Stimulated activated CD4-positive, alpha-beta T cell treated with anti-CD3 and anti-CD28 coated beads, Interleukin-2, amount 100 ng/mL, for 24 hours (primary cell): ENCODE results near the gene NADSYN1.
"Not testable (repeated sequence)": the region's sequence is repeated elsewhere in the genome, so short reads cannot be mapped to it uniquely, and the experiment has no call there.

Experiments
- DNase-seq, 2 donors: peaks; one replicate each; pipeline ENCODE4 v3.0.0-alpha.2; 2020

NADSYN1 gene

DNA sequence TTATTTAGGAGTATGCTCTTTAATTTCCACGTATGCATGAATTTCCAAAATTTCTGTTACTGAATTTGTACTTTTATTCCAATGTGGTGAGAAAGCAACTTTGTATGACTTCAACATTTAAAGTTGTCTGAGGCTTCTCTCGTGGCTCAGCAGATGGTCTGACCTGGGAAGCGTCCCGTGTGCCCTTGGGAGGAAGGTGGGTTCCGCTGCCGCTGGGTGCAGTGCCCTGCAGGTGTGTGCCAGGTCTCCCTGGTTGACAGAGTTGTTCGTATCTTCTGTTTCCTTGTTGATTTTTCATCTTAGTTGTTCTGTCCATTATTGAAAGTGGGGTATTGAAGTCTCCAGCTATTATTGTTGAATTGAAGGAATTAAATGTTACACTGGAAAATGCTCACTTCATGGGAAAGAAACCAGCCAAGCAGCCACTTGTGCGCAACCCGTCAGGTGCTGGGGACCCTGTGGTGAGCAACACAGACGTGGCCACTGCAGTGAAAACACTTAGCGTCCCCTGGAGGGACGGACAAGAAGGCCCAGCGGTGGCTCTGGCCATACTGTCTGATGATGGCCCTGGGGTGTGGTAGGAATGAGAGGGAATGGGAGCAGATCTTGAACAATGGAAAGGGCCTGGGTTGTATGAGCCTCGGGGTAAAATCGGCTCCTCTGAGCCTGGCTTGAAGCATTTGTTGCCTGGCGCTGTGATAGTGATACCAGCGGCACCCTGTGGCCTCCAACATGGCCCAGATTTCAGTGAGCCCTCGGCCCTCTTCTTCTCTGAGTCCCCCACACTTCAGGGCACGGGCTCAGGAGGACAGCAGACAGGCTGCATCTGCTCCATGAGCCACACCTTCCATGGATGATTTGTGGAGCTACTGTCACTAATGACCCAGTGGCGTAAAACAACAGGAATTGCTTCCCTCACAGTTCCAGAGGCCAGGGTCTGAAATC, 42.6 kb downstream of the NADSYN1 start:
- DNase-seq = no peak

DNA sequence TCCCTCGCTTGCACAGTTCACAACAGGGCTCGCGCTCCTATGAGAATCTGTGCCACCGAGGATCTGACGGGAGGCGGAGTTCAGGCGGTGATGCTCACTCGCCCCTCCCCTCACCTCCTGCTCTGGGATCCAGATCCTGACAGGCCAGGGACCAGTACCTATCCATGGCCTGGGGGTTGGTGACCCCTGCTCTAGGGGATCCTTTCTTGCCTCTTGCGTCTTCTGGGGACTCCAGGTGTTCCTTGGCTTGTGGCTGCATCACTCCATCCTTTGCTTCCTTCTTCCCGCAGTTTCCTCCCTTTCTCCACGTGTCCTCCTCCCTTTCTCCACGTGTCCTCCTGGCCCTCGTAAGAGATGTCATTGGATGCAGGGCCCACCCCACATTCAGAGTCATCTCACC, 43.4 kb downstream of the NADSYN1 start:
- DNase-seq = no peak

DNA sequence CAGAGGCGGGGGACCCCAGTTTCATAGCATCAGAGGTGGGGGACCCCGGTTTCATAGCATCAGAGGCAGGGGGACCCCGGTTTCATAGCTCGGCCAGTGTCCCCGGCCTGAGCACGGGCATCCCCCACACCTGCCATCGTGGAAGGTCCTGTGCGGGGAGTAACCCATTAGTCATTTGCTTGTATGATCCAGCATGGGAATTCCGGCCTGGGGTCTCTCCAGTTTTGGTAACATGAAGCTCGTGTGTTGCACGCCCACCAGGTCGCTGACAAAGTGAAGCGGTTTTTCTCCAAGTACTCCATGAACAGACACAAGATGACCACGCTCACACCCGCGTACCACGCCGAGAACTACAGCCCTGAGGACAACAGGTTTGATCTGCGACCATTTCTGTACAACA, 45.1 kb downstream of the NADSYN1 start:
- no peak for DNase-seq

DNA sequence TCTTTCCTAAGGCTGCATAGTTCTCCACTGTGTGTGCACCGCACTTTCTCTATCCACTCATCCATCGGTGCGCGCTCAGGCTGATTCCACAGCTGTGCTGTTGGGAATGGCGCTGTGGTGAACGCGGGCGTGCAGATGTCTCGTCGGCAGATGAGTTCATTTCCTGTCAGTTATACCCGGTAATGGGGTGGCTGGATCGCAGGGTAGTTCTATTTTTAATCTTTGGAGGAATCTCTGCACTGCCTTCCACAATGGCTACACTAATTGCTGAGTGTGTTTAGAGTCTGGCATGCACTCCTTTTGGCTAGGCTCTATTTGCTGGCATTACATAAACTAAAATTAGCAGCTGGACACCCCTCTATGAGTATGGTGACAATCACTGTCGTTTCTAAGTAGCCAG, 46.1 kb downstream of the NADSYN1 start:
- no peak for DNase-seq

DNA sequence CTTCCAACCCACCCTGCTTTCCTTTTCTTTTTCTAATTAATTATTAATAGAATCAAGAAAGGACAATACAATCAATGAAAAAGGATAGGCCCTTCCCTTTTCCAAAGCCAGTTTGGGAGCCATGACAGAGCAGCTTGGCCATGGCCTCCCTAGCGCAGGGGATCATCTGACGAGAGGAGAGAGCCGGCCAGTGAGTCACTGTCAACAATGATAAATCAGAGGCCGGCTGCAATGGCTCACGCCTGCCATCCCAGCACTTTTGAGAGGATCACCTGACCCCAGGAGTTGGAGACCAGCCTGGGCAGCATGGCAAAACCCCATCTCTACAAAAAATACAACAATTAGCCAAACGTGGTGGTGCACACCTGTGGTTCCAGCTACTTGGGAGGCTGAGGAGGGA, 46.5 kb downstream of the NADSYN1 start:
- no peak for DNase-seq

DNA sequence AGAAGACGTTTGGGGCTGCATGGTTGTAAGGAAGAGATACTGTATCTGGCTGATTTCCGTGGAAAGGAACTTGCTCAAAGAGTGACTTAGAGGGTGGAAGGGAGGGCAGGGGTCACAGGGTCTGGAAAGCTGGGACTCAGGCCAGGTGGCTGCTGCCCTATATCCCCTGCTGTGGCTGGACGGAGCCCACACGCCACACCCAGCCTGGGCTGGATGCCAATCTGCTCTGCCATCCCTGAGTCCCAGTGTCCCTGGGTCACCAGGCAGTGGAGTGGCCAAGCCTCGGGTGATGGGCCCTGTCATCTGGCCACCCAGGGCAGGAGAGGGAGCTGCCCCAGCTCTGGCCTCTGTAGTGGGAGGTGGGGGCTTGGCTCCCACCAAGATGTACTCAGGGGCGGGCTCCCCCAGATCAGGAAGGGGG, 47.6 kb downstream of the NADSYN1 start:
- no peak for DNase-seq

DNA sequence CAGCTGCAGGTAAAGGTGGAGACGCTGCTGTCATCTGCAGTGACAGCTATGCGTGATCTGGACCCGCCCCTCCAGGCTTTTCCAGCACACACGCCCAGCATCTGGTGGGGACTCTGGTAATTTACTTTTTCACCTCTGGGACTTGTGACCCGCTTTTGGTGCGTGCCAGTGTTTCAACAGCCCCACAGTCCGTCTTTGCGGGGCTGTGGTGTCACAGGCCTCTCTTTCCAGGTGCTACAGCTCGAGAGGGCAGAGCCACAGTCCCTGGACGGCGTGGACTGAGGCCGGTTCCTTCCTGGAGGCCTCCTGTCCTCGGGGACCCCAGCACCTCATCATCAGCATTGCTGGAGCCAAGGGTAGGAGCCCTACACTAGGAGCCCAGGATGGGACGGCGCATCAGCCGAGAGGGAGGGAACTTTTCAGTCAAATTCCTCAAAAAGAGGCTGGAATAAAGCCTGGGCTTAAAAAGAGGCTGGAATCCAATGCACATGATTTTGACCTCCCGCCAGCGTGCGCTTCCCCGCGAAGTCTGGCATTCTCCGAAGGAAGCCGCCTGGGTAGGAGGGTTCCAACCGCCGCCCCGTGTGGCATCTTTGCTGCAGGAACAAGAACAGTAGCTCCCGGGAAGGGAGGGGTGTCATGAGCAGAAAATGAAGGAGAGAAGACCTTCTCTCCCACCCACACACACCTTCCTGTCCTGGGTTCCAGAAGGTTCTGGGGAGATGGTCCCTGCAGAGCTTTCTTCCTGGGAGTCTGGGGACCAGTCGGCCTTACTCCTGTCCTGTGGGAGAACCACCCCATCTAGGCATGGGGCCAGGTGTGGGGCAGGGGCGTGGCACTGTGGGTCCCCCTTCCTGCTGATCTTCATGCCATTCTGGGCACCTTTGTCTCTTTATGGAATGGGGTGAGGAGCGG, 48.3 kb downstream of the NADSYN1 start:
- no peak for DNase-seq

DNA sequence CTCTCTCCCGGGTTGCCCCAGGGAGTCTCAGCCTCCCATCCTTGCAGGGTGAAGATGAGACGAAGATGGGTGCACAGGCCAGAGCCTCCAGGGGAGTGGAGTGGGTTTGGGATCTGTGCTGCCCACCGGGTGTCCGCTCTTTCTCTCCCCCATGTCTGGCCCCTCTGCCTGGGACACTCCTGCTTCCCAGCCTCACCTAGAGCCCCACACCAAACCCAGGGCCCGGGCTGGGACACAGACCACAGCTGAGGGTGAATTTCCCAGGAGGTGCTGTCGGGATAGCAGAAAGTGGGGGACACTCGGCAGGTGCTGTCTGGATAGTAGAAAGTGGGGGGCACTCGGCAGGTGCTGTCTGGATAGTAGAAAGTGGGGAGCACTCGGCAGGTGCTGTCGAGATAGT, 49.0 kb downstream of the NADSYN1 start:
- no peak for DNase-seq

DNA sequence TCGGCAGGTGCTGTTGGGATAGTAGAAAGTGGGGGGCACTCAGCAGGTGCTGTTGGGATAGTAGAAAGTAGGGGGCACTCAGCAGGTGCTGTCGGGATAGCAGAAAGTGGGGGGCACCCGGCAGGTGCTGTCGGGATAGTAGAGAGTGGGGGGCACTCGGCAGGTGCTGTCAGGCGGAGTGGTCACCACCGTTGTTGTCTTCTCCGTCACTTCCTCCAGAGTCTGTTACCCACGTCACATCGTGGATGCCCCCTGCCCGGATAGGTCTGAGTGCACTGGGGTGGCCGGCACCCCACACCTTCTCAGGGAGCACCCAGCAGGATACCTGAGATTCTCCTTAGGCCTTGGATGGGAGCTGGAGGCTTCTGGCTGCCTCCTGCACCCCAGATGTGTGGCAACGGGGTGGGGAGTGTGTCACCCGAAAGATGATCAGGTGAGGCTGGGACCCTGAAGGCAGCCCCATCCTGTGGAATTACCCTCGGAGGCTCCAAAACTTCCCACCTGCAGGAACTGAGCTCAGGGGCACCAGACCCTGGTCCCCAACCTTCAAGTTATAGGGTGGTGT, 50.0 kb downstream of the NADSYN1 start:
- no peak for DNase-seq

DNA sequence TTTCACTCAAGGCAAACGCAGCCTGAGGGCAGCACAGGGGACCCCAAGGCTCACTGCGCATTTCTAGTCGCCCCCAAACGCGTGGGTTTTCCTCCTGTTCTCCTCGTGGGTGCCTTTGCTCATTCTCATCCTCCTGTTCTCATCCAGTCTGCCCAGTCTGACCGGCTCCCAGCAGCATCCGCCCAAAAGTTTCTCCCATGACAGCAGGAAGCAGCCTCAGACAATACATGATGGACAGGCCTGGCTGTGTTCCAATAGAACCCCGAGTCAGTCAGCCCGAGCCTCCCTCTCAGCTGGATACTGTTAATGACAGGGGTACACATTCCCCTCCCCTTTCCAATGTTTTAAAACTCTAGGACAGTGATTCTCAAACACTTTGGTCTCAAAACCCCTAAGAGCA, 51.5 kb downstream of the NADSYN1 start:
- DNase-seq = no peak

DNA sequence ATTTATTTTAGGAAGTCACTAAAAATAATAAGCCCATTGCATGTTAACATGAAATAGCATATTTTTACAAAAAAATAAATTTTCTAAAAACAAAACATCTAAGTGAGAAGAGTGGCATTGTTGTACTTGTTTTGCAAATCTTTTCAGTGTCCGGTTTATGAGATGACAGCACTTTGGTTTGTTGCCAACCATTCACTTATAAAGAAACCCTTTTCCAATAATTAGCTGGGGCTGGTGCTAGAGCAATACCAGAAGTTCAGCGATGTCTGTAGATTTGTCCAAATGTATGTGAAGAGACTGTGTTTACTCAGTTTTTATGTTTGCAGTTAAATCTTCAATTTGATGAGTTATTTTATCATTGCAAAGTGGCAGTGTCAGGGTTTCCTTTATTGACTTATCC, 52.0 kb downstream of the NADSYN1 start:
- DNase-seq = no peak

DNA sequence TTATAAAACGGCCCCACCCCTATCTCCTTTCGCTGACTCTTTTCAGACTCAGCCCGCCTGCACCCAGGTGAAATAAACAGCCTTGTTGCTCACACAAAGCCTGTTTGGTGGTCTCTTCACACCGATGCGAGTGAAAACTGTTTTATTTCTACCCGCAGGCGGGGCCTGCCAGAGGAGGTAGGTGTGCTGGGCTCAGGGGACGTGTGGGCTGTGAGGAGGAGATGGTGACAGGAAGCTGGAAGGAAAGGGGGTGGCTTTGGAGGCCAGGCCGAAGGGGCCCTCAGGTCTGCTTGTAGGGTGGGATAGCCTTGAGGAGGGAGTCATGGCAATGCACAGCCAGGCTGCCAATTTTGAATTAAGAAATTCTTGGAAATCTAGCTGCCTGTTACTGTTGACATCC, 52.8 kb downstream of the NADSYN1 start:
- no peak for DNase-seq

DNA sequence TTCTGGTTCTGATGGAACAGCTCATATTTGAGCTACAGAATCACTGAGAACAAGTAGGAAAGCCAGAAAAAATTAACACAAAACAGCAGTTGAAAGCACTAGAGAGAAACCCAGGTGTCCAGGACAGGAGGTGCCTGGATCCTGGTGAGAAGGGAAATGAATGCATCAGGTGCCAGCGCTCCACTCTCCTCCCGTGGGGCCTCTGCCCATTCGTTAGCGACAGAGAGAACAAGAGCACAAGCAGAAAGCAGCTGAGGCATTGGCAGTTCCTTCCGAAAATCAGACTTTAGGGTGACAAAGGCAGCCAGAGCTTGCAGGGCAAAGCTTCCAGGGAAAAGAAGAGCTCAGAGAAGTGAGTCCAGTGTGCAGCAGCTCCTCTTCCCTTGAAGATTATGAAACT, 54.1 kb downstream of the NADSYN1 start:
- DNase-seq = no peak

DNA sequence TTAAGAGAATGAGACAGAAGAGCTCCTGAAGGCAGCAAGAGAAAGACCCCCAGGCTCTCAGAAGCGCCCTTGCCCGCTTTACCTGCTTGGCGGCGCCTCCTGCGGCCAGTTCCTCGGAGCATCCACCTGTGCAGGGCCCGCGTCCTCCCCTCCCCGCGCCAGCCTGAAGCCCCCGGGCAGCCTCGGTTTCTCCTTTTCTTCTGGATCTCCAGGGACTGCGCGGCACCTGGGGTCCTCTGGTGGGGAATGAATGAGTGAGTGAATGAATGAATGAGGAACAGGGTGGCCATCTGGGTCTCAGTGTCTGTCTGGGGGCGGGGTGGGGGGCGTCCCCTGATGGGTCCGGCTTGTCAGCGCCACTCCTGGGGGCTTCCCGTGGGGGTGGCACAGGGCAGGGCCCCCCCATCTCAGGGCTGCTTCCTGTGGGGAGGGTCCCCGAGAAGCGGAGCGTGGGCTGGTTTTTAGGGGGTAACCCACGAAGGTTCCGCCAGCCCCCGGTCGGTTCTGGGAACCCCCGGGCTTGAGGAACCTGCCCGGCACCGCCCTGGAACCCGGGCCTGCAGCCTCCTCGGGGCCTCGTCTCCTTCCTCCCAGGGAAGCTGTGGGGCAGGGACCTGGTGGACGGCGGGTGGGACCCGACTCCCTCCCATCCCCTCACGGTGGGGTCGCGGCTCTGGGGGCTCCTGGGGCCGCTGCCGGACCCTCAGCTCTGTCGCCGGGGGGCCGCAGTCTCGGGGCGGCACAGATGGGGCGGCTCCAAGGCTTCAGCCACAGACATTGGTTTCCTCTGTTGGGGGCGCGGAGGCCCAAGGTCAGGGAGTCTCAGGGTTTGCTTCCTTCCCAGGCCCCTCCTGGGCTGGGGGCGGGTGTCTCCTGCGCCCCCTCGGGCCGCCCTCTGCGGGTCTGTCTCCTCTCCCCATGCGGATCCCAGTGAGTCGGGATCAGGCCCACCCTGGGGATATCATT, 65.8 kb downstream of the NADSYN1 start:
- DNase-seq = no peak

DNA sequence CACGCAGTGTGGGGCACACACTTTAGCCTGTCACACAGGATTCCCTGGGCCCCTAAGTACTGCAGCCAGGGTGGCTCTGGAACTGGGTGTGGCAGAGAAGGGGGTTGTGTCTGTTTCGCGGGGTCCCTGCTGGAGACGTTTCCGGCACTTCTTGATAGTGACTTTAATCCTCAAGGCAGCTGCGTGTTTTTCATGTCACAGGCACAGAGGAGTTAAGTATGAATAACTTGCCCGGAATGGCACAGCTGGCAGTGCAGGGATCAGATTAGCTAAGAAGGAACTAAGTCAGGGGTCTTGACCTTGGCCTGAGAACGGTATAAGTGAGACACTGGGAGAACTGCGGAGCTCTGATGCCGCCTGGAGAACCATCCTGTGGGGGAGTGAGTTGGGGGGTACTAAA, 66.5 kb downstream of the NADSYN1 start:
- no peak for DNase-seq

DNA sequence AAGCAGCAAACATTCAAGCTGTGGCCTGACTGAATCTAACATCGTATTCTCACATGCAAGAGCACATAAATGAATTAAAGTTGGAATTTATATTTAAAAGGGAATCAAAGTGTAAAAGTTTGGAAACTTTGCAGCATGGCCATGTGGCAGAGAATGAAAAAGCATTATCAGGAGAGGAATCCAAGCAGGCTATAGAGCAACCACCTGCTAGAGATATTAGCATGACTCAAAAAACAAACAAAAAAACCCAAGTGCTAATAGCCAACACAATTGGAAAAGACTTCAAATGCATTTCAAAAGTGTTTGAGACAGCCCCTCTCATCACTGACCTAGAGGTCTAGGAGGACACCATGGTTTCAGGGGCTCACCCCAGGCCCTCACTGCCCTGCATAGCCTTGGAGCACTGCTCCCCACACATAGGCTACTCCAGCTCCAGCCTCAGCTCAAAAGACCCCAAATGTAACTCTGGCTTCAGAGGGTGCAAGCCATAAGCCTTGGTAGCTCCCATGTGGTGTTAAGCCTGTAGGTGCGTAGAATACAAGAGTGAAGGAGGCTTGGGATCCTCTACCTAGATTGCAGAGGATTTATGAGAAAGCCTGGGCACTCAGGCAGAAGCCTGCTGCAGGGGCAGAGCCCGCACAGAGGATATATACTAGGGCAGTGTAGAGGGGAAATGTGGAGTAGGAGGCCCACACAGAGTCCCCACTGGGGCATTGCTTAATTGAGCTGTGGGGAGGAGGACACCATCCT, 72.4 kb downstream of the NADSYN1 start:
- no peak for DNase-seq

DNA sequence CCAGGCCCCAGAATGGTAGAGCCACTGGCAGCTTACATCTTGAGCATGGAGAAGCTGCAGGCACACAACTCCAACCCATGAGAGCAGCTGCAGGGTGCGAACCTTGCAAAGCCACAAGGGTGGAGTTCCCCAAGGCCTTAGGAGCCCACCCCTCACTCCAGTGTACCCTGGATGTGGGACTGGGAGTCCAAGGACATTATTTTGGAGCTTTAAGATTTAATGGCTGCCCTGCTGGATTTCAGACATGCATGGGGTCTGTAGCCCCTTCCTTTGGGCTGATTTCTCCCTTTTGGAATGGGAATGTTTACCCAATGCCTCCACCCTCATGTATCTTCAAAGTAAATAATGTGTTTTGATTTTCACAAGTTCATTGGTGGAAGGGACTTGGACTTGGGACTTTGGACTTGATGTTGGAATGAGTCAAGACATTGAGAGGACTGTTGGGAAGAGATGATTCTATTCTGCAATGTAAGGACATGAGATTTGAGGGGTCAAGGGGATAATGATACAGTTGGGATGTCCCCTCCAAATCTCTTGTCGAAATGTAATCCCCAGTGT, 73.0 kb downstream of the NADSYN1 start:
- DNase-seq = no peak

DNA sequence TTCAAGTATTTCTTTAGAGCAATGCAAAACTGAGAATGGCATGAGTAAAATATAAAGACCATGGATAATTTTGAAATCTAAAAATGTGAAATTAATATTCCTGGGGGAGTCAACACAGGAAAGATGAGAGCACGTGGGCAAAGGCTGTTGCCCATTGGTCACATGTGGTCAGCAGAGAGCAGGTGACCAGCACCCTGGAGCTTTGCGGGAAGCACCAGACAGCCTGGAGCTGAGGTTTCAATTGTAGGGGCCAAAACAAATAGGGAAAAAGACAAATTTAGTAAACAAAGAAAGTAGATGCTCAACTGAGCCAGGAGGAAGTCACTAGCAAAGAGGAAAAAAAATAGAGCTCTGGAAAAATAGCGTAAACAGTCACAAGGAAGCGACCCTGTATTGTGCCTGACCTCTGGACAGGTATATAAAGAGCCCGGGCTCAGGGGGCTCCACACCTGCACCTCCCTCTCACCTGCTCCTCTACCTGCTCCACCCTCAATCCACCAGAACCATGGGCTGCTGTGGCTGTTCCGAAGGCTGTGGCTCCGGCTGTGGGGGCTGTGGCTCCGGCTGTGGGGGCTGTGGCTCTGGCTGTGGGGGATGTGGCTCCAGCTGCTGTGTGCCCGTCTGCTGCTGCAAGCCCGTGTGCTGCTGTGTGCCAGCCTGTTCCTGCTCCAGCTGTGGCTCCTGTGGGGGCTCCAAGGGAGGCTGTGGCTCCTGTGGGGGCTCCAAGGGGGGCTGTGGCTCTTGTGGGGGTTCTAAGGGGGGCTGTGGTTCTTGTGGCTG, 74.0 kb downstream of the NADSYN1 start, which contains the start of gene KRTAP5-7:
KRTAP5-7 (plus strand) TSS at position 472 of the 780 bp plus-strand sequence; CDS start at position 506, 34 bp downstream.
- not testable (repeated sequence) for DNase-seq

DNA sequence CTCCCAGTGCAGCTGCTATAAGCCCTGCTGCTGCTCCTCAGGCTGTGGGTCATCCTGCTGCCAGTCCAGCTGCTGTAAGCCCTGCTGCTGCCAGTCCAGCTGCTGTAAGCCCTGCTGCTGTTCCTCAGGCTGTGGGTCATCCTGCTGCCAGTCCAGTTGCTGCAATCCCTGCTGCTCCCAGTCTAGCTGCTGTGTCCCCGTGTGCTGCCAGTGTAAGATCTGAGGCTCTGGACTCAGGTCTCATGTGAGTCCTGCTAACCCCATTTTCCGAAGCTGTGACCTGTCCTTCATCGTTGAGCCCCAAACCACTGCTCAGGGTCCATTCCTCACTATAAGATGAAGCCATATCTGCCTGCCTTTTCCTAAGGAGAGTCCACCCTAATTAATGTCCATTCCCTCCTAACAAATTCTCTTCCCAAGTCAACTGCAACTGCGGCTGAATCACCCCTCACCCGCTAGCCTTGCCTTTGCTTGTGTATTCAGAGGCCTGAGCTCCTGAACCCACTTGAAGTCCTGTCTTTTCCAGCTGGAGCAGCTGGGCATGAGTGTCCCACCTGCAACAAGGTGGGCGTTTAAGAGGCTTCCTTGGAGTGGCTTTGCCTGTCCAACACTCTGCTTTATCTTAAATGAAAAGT, 74.7 kb downstream of the NADSYN1 start:
- no peak for DNase-seq

DNA sequence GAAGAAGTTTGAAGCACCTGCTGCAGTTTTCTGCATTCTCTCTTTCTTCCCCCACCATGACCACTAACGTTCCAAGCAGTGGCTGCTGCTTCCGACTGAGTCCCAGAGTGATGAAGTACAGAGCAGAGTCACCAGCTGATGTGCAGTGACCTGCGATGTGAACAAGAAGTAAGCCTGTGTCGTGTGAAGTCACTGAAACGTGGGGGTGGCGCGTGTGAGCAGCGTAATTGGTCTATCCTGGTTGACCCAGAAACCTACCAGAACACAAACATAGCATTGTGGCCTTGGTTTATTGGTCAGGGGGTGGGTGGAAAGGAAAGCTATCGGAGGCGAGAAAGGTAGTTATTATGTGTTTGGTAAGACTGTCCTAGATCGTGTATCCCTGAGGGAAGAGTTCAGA, 77.6 kb downstream of the NADSYN1 start:
- no peak for DNase-seq
